GM19240 (cell line): ENCODE data around the gene CP.
A peak's percentile ranks its signal among the peaks of the same experiment; 100 is the strongest.

Source experiments
- DNase-seq: peaks from one replicate; pipeline ENCODE4 v3.0.0; 2011; ENCODE audit warnings: low spot score; ENCODE audit not compliant: insufficient read length

The CP gene

GRCh38 chr3:149186721-149187120 is 34.9 kb downstream of the CP start:
- DNase-seq: no peak

GRCh38 chr3:149186219-149186618 is 35.4 kb downstream of the CP start:
- no peak for DNase-seq

- DNase-seq: no peak
Measured at GRCh38 chr3:149181182-149181581, 40.4 kb downstream of the CP start.

GRCh38 chr3:149180057-149180573 is 41.5 kb downstream of the CP start:
- DNase-seq: no peak

GRCh38 chr3:149179220-149179619 is 42.4 kb downstream of the CP start:
- no peak for DNase-seq

- no peak for DNase-seq
Measured at GRCh38 chr3:149177122-149177521, 44.5 kb downstream of the CP start.

- no peak for DNase-seq
Measured at GRCh38 chr3:149174901-149175300, 46.7 kb downstream of the CP start.

GRCh38 chr3:149170672-149171071 is 51.0 kb downstream of the CP start:
- DNase-seq: no peak

GRCh38 chr3:149167898-149168297 is 53.7 kb downstream of the CP start:
- DNase-seq: no peak

- DNase-seq: no peak
Measured at GRCh38 chr3:149163066-149163465, 58.6 kb downstream of the CP start.

- DNase-seq: no peak
Measured at GRCh38 chr3:149162007-149162406, 59.6 kb downstream of the CP start.

GRCh38 chr3:149160754-149161300 is 60.8 kb downstream of the CP start:
- DNase-seq: no peak

- no peak for DNase-seq
Measured at GRCh38 chr3:149153402-149153801, 68.2 kb downstream of the CP start.

GRCh38 chr3:149152420-149152819 is 69.2 kb downstream of the CP start:
- no peak for DNase-seq

GRCh38 chr3:149151843-149152242 is 69.8 kb downstream of the CP start:
- DNase-seq: no peak

- no peak for DNase-seq
Measured at GRCh38 chr3:149150436-149150835, 71.2 kb downstream of the CP start.

GRCh38 chr3:149145974-149146373 is 75.7 kb downstream of the CP start:
- no peak for DNase-seq

GRCh38 chr3:149145356-149145755 is 76.3 kb downstream of the CP start:
- no peak for DNase-seq

GRCh38 chr3:149142682-149143081 is 78.9 kb downstream of the CP start:
- DNase-seq: no peak

- DNase-seq: no peak
Measured at GRCh38 chr3:149134575-149134974, 87.1 kb downstream of the CP start.

GRCh38 chr3:149131589-149131988 is 90.0 kb downstream of the CP start:
- no peak for DNase-seq

- DNase-seq: peak; percentile 64
Measured at GRCh38 chr3:149129326-149130205, 92.1 kb downstream of the CP start, which contains the start of gene HPS3. Gene HPS3 (plus strand): TSS chr3:149129638. CDS start chr3:149129724, 86 bp downstream.

GRCh38 chr3:149128821-149129220 is 92.8 kb downstream of the CP start:
- no peak for DNase-seq
